ENCODE data around the gene CARM1.
"Not testable (repeated sequence)": the region's sequence is repeated elsewhere in the genome, so short reads cannot be mapped to it uniquely, and the experiment has no call there.

CARM1 gene

DNA sequence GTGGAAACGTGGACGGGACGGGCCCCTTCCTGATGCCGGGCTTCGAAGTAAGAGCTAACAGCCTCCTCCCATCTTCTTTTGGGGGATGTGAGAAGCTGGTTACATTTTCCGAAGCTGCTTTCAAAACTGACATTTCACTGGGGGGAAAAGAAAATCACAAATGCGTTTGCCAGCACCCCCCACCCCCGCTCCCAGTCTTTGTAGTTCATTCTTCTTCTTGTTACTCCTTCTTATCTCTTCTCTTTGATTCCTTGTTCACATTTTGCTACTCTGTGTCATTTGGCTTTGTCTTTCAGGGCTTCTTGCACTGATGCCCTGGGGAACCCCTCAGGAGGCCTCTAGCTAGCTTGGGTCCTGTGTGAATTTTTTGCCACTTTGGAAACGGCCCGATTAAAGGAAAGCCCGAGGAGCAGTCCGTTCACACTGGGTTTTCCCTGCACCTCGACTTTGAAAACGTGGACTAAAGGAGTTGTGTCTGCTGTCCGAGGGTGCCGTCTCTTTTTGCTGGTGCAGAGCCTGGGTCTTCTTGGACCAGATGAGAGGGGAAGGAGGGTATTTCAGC, 1.3 kb downstream of the CARM1 start:
- DNase-seq (ENCODE audit: low read depth in 2 of 2): no peak

DNA sequence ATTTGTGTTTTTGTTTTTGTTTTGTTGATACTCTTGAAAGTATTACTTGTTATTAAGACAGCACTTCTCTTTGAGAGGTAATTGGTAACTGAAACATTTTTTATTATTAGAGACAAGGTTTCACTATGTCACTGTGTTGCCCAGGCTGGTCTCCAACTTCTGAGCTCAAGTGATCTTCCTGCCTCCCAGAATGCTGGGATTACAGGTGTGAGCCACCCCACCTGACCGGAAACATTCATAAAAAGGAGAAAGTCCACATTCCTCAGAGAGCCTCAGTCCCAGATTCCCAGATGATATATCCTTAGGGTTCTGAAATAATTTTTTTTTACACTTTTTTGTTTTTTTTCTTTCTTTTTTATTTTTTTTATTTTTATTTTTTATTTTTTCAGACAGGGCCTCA, 2.7 kb downstream of the CARM1 start:
- DNase-seq (ENCODE audit: low read depth in 2 of 2): no peak

GRCh38 chr19:10876459-10877240, 5.3 kb downstream of the CARM1 start:
- no peak for DNase-seq (ENCODE audit: low read depth in 2 of 2)

DNA sequence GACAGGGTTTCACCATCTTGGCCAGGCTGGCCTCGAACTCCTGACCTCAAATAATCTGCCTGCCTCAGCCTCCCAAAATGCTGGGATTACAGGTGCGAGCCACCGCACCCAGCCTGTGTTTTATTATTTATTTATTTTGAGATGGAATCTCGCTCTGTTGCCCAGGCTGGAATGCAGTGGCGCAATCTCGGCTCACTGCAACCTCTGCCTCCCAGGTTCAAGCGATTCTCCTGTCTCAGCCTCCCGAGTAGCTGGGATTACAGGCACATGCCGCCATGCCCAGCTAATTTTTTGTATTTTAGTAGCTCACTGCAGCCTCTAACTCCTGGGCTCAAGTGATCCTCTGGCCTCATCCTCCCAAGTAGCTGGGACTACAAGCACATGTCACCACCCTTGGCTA, 6.3 kb downstream of the CARM1 start:
- not testable (repeated sequence) for DNase-seq (ENCODE audit: low read depth in 2 of 2)

DNA sequence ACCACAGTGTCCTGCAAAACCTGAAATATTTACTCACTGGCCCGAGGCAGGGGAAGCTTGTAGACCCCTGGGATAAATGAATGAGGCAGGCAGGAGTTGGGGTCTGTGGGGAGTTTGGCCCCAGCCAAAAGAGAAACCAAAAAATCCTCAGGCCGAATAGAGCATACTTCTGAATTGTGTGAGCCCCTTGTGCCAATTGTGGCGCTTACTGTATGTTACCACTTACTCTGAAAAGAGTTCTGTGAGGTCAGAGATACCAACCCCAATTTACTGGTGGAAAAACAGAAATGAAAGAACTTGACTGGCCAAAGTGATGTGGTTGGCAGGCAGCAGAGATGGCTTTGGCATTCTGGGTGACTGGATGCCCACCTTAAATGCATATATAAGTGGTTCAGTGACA, 6.9 kb downstream of the CARM1 start:
- DNase-seq (ENCODE audit: low read depth in 2 of 2): no peak

DNA sequence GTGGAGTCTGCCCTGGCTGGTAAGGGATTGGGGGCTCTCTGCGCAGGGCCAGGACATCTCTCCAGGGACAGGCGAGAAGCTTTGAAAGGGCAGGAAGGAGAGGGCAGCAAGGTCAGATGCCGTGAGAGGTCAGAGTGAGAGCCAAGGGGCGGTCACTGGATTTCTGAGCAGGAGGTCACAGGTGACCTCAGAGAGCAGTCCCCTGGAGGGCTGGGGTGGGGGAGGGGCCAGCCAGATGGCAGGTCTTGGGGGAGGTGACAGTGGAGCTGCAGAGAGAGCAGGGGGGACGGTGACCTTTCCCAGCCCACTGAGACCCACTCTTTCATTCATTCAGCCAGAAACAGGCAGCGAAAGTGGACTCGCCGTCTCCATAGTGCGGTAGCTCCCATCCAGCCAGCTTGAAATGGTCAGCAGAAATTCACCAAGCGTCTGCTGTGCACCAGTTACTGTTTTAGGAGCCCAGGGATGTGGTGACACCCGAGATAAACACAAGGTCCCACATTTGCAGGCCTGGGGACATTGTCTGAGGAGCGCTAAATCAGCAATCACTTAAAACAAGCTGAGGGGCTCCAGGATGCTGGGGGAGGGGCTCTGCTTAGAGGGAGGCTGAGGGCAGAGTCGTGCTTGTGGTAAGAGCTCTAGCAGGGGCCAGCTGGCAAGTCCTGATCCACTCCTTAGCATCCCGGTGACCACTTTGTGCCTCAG, 10.2 kb downstream of the CARM1 start:
- DNase-seq (ENCODE audit: low read depth in 2 of 2): no peak

DNA sequence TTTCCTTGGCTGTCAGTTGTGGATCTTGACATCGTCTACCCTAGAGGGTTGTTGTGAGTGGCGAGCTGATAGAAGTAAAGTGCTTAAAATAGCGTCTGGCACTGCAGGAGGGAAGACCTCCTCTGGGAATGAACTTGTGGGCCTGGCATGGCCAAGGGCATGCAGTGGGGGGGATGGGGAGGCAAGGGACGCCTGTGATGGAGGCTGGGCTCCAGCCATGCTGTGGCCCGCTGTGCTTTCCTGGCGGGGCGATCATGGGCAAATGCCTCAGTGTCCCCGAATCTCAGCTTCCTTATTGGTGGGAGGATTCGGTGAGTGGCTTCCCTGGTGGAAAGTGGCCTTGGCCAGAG, 10.7 kb downstream of the CARM1 start:
- no peak for DNase-seq (ENCODE audit: low read depth in 2 of 2)

GRCh38 chr19:10884274-10884673, 12.9 kb downstream of the CARM1 start:
- no peak for DNase-seq (ENCODE audit: low read depth in 2 of 2)

GRCh38 chr19:10885201-10886169, 14.1 kb downstream of the CARM1 start:
- no peak for DNase-seq (ENCODE audit: low read depth in 2 of 2)

GRCh38 chr19:10887616-10888367, 16.4 kb downstream of the CARM1 start:
- DNase-seq (ENCODE audit: low read depth in 2 of 2): no peak

DNA sequence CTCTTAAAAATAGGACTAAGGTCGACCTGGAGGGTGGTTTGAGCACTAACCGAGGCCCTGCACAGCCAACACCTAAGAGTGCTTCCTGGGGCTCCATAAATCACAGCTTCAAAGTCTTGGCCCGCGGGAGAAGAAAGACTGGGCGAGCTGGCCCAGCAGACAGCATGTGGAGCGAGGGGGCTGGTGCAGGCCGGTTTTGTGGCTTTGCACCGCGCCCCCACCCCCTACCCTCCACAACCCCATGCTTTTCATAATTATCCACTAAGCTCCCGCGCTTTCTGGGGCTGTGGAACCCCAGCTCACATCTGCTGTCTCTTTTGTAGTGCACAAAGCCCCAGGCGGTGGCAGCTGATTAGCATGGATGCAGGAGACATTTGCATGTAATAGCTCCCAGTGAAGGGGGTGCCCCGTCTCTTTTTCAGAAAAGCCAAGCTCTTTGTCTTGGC, 17.1 kb downstream of the CARM1 start:
- no peak for DNase-seq (ENCODE audit: low read depth in 2 of 2)

- no peak for DNase-seq (ENCODE audit: low read depth in 2 of 2)
Measured at GRCh38 chr19:10889880-10890279, 18.5 kb downstream of the CARM1 start.

- DNase-seq (ENCODE audit: low read depth in 2 of 2): no peak
Measured at GRCh38 chr19:10891405-10892086, 20.2 kb downstream of the CARM1 start.

DNA sequence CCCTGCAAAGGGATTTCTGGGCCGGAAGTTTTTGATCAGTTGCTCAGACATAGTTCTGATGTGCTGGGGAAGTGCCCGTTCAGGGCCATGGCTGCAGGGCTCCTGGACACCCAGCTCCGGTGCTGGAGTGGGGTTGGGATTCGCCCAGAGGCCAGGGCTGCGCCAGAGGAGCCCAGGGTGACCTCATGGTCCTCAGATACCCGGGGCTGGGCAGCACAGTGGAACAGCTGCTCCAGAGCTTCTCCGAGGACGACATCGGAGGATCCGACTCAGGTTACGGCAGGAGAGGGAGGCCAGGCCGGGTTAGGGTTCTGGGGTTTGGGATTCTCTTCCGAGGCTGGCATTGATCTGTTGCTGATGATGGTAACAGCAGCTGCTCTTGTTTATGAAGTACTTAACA, 20.9 kb downstream of the CARM1 start:
- DNase-seq (ENCODE audit: low read depth in 2 of 2): no peak

DNA sequence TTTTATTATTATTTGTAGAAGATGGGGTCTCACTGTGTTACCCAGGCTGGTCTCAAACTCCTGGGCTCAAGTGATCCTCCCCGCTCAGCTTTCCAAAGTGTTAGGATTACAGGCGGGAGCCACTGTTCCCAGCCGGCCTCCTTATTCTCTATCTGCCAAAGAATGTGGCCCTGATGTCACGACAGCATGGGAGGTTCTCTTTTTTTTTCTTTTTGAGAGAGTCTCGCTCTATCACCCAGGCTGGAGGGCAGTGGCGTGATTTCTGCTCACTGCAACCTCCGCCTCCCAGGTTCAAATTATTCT, 23.5 kb downstream of the CARM1 start:
- no peak for DNase-seq (ENCODE audit: low read depth in 2 of 2)

- no peak for DNase-seq (ENCODE audit: low read depth in 2 of 2)
Measured at GRCh38 chr19:10895363-10895762, 24.0 kb downstream of the CARM1 start.

DNA sequence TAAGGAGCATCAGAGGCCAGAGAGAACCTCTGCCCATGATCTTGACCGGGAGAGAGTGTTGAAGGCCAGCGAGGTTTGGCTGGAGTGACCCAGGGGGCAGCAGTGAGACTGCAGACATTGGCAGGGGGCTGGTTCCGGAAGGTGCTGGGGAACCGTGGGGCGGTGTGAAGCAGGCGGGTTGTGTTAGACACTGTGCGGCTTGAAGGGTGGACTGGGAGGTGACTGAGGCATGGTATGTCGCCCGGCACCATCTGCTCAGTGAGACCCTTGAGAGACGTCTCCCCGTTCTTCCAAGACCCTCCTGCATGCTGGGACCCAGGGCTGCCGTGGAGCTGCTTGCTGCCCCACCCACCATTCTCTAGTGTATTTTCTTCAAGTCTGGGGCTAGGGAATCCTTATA, 24.6 kb downstream of the CARM1 start:
- no peak for DNase-seq (ENCODE audit: low read depth in 2 of 2)

DNA sequence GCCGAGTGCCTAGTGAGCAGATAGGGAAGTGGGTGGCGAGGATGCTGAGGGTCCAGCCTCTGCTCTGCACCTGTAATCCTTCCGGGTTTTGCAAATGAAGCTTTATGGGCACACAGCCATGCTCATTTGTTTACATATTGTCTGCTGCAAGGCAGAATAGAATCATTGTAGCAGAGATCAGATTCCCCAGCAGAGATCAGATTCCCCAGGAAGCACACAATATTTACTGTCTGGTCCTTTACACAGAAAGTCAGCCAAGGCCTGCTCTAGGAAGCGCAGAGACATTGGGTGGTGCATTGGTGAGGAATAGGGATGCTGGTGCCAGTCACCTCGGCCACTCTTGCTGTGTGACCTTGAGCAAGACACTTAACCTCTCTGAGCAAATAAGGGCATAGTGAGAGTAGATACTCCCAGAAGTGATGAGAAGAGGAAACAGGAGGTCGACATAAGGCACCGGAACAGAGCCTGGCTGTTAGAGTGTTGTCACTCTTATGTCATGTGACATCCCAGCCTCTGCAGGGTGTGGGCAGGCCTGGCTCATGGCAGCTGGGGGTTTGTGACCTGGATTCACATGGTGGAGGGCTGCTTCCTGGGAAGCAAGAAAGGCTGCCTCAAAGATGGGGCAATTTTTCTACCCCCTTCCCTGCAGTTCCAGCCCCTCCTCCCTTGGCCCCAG, 25.6 kb downstream of the CARM1 start:
- no peak for DNase-seq (ENCODE audit: low read depth in 2 of 2)

- DNase-seq (ENCODE audit: low read depth in 2 of 2): no peak
Measured at GRCh38 chr19:10898633-10899032, 27.3 kb downstream of the CARM1 start.

DNA sequence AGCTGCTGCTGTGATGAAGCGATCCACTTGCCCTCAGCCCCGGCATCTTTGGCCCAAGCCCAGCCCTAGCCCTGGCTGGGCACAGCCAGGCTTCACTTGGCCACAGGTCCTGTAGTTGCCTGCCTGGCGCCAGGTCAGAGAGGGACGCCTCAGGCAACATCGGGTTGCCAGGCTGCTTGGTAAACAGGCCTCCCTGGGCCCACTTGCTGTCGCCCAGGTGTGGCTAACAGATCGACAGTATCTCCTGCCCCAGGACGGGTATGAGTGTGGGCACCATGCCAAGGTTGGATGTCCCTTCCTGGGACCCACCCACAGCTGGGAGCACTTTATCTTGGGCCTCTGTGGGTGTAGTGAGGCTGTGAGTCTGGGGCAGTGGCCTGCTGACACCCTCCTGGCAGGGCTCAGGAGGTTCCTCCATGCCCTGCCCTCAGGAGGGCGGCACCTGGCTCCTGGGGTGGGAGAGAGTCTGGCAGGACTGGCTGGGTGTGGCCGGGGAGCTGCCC, 27.8 kb downstream of the CARM1 start:
- DNase-seq (ENCODE audit: low read depth in 2 of 2): no peak

Data from stimulated activated CD4-positive, alpha-beta T cell treated with anti-CD3 and anti-CD28 coated beads, Interleukin-15, amount 100 ng/mL, for 48 hours (primary cell).